WERI-Rb-1 (cell line): ENCODE results near the gene THSD7B.

ENCODE experiments used
- DNase-seq: peaks from one replicate; pipeline ENCODE4 v3.0.0-alpha.2; 2020
- H3K27ac ChIP-seq: fragments of 250-450 bp; sonication (Bioruptor Pico); 2 replicates; pipeline ENCODE4 v1.5.1; 2020; ENCODE audit warnings: mild to moderate bottlenecking, moderate library complexity
- H3K27me3 ChIP-seq: fragments of 250-450 bp; sonication (Bioruptor Pico); 2 replicates; pipeline ENCODE4 v1.5.1; 2021; ENCODE audit warnings: mild to moderate bottlenecking, low read depth, moderate library complexity; ENCODE audit not compliant: insufficient read depth, severe bottlenecking
- H3K36me3 ChIP-seq: fragments of 250-450 bp; sonication (Bioruptor Pico); 2 replicates; pipeline ENCODE4 v1.5.1; 2020; ENCODE audit warnings: mild to moderate bottlenecking, moderate library complexity
- H3K4me3 ChIP-seq: 2 replicates; pipeline ENCODE4 v1.5.1; 2011; ENCODE audit warnings: low read depth, mild to moderate bottlenecking, control low read depth, low read length
- H3K9me3 ChIP-seq: fragments of 250-450 bp; sonication (Bioruptor Pico); 2 replicates; pipeline ENCODE4 v1.5.1; 2021; ENCODE audit warnings: mild to moderate bottlenecking, moderate library complexity; ENCODE audit not compliant: severe bottlenecking
- TF ChIP-seq, protein P1 (sequence below): IDR thresholded peaks from 2 replicates; pipeline ENCODE4 v1.5.1; 2011; ENCODE audit warnings: low read depth, mild to moderate bottlenecking, control low read depth, inconsistent platforms, low read length

Gene THSD7B

DNA sequence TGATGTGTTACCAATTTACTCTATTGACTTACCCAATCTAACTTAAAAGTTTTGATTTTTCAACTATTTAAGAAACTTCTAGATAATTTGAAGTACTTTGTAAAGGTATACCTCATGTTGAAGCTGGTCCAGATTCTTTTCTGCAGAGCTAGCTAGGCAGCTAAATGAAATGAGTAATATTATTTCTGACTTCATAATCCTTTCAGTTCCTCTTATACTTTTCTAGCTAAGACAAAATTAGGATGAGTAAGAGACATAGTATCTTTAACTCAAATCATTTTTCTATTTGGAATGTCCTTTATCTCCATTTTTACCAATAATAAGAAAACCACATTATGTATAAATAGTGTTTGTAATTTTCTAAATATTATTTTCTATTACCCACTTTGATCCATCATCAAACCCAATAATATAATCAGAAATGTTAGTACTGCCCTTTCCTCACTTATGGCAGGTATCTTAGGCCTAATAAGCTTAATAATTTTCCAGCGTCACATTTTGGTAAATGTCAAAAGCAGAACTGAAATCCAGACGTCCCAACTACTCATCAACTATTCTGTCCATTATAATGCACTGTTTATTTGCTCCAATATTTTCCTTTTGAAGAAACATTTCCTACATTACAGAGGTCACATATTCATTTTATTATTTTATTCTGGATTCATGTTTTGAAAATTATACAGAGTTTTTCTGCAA, 456.6 kb downstream of the THSD7B start:
- Histone ChIP-seq H3K9me3 (no peaks in the 10 kb centered on the region), H3K4me3 (no peak overlapping the region), H3K27ac (no peak overlapping the region), H3K36me3 (no peaks in the 10 kb centered on the region), H3K27me3 (no peaks in the 10 kb centered on the region)
- no peak for DNase-seq
- TF ChIP-seq, protein P1, sequence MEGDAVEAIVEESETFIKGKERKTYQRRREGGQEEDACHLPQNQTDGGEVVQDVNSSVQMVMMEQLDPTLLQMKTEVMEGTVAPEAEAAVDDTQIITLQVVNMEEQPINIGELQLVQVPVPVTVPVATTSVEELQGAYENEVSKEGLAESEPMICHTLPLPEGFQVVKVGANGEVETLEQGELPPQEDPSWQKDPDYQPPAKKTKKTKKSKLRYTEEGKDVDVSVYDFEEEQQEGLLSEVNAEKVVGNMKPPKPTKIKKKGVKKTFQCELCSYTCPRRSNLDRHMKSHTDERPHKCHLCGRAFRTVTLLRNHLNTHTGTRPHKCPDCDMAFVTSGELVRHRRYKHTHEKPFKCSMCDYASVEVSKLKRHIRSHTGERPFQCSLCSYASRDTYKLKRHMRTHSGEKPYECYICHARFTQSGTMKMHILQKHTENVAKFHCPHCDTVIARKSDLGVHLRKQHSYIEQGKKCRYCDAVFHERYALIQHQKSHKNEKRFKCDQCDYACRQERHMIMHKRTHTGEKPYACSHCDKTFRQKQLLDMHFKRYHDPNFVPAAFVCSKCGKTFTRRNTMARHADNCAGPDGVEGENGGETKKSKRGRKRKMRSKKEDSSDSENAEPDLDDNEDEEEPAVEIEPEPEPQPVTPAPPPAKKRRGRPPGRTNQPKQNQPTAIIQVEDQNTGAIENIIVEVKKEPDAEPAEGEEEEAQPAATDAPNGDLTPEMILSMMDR: no peak

DNA sequence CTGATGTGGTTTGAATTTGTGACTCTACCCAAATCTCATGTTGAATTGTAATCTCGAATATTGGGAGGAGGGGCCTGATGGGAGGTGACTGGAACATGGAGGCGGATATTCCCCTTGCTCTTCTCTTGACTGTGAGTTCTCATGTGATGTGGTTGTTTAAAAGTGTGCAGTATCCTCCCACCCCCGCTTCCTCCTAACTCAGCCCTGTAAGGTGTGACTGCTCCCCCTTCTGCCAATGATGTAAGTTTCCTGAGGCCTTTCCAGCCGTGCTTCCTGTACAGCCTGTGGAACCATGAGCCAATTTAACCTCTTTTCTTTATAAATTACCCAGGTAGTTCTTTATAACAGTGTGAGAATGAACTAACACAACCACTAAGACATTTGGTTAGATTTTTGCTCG, 458.4 kb downstream of the THSD7B start:
- no peaks in the 10 kb centered on the region for H3K36me3 ChIP-seq
- TF ChIP-seq, protein P1: no peak
- no peaks in the 10 kb centered on the region for H3K9me3 ChIP-seq
- no peak for DNase-seq
- H3K27ac ChIP-seq: no peak overlapping the region
- no peaks in the 10 kb centered on the region for H3K27me3 ChIP-seq
- H3K4me3 ChIP-seq: no peak overlapping the region

DNA sequence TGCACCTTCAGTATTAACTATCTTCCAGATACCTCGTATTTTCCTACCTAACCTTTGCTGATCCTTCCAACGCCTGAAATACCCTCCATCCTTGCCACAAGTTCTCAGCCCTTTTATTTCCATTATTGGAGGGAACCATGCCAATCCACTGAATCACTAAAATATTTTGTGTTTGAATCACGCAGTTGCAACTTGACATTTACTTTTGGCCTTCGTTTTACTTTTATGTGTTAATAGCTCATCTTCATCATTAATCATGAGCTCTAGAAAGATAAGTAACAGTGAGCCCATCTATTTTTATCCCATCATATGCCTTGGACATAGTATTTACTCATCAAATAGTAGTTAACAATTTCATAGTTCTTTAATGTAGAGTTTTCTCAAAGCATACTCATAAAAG, 463.2 kb downstream of the THSD7B start:
- H3K36me3 ChIP-seq: no peaks in the 10 kb centered on the region
- DNase-seq: no peak
- TF ChIP-seq, protein P1: no peak
- H3K27me3 ChIP-seq: no peaks in the 10 kb centered on the region
- no peak overlapping the region for H3K4me3 ChIP-seq
- no peaks in the 10 kb centered on the region for H3K9me3 ChIP-seq
- no peak overlapping the region for H3K27ac ChIP-seq

DNA sequence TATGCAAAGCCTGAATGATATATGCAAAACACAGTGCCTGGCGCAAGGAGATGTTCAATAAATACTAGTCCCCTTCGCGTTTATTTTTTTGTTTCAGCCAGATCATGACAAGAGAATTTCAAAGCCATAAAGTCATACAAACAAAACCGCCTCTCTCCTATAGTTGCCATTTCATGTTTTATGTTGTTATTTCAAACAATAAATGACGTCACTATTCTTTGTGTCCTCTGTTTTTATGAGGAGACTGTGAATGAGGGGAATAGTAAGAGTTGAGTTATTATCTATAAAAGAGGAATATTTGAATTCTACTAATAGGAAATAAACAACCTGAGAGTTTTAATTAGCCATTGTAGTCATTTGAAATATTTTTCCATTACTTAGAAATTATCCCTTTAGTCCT, 464.5 kb downstream of the THSD7B start:
- no peak overlapping the region for H3K27ac ChIP-seq

DNA sequence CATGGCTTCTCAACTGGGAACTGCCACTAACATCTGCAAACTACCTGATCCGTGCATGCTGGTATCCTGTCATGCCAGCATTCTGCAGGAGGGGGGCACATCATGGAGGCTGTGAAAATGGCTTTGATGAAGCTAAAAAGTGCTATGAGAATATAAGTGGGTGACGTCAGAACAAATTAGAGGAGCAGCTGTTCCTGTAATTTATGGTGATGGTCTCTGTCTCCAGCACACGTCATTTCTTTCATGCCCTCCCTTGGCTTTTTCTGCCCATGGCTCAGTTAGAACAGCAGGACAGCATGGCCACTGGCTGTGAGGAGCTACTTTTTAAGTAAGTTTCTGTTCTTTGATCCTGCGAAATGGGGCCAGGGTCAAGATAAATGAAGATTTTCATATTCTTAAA, 466.3 kb downstream of the THSD7B start:
- Histone ChIP-seq H3K4me3 (no peak overlapping the region), H3K36me3 (no peaks in the 10 kb centered on the region), H3K27ac (no peak overlapping the region), H3K9me3 (no peaks in the 10 kb centered on the region), H3K27me3 (no peaks in the 10 kb centered on the region)
- DNase-seq: no peak
- TF ChIP-seq, protein P1: no peak

More for the DNA sequence above, 464.5 kb downstream of the THSD7B start:
- Histone ChIP-seq H3K36me3 (no peaks in the 10 kb centered on the region), H3K4me3 (no peak overlapping the region), H3K27me3 (no peaks in the 10 kb centered on the region), H3K9me3 (no peaks in the 10 kb centered on the region)
- TF ChIP-seq, protein P1: no peak
- no peak for DNase-seq

DNA sequence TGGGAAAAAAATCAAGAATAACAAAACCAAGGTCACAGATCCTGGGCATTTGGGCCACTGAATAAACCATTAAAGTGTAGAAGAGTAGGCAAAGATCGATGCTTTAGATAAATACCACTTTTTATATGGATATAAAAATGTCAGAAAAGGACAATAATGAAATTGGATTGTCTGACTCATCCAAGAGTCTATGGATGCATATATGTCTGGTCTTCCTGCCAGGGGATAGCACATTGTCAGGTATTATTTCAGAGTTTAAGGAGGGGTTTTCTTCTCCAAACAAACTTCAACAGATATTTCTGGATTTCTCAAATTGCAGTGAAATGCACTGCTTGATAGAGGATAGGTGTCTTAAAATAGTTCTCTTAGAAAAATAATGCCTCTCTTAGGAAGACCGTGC, 466.7 kb downstream of the THSD7B start:
- Histone ChIP-seq H3K4me3 (no peak overlapping the region), H3K27ac (no peak overlapping the region), H3K27me3 (no peaks in the 10 kb centered on the region), H3K36me3 (no peaks in the 10 kb centered on the region), H3K9me3 (no peaks in the 10 kb centered on the region)
- no peak for DNase-seq
- TF ChIP-seq, protein P1: no peak
